IPS-18c (cell line): ENCODE data around the gene LRBA.

Experiments
- H3K4me3 ChIP-seq: 2 replicates; pipeline ENCODE4 v1.7.0; 2013; ENCODE audit warnings: low read depth, mild to moderate bottlenecking, low read length, moderate library complexity; ENCODE audit not compliant: insufficient read depth
- H3K9me3 ChIP-seq: one replicate; pipeline ENCODE4 v1.6.1; 2013; ENCODE audit warnings: mild to moderate bottlenecking, low read length, moderate library complexity; ENCODE audit not compliant: control insufficient read depth, insufficient read depth

Gene LRBA

GRCh38 chr4:150586162-150586810 lies 428.8 kb downstream of the LRBA start:
- H3K9me3 ChIP-seq: no peaks in the 10 kb centered on the region
- H3K4me3 ChIP-seq: no peak overlapping the region

DNA sequence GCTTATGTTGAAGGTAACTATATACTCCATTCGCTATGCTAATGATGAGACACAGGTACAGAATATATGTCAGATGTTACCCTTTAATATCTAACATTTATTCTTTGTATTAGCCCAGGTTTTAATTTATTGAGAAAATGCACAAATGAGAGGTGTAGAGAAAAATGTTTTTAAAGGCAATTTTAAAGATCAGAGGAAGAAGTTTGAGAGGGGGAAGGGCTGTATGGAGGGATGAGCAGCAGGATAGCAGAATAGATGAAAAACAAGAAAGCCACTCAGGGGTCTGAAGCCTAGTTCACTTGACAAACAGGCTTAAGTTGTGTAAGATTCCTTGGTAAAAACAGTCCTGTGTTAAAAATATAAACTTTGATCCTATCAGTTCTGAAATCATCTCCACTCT lies 429.5 kb downstream of the LRBA start:
- no peaks in the 10 kb centered on the region for H3K9me3 ChIP-seq
- no peak overlapping the region for H3K4me3 ChIP-seq

DNA sequence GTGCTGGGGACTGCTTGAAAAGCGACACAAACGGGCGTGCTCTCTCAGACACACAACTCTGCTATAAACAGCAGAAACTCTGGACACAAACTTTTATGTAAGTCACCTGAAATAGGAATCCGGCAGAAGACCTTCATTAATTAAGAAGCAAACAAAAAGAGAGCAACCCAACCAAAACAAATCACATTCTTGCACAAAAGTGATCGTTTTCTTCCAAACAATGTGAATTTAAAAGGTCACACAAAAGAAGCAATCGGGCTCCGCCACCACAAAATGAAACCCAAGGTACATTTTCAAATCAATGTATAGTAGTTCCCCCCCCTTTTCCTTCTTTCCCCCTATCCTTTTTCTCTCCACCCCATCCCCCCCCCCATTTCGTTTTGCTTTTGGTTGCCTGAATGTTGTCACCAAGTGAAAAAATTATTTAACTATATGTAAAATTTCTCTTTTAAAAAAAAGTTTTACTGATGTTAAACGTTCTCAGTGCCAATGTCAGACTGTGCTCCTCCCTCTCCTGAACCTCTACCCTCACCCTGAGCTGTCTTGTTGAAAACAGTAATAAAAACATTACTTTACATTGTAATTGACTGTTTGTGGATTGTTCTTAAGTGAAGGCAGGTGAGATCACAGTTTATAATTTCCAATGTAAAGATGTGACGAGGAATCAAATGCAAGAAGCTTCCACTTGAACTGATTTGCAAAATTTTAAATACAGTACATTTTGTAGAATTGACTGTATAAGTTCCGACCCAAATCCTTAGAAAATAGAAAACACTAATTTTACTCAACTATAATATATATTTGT lies 430.8 kb downstream of the LRBA start:
- peak overlapping the region; percentile 62; the same call in 1 of the 2 replicates for H3K4me3 ChIP-seq
- H3K9me3 ChIP-seq: no peaks in the 10 kb centered on the region

- H3K4me3 ChIP-seq: peak overlapping the region; percentile 62
Observed at GRCh38 chr4:150583287-150584110, 431.6 kb downstream of the LRBA start.

GRCh38 chr4:150582873-150583286 lies 432.2 kb downstream of the LRBA start:
- Histone ChIP-seq H3K9me3 (no peaks in the 10 kb centered on the region), H3K4me3 (peak overlapping the region; percentile 62)

More at GRCh38 chr4:150583287-150584110, 431.6 kb downstream of the LRBA start:
- no peaks in the 10 kb centered on the region for H3K9me3 ChIP-seq

DNA sequence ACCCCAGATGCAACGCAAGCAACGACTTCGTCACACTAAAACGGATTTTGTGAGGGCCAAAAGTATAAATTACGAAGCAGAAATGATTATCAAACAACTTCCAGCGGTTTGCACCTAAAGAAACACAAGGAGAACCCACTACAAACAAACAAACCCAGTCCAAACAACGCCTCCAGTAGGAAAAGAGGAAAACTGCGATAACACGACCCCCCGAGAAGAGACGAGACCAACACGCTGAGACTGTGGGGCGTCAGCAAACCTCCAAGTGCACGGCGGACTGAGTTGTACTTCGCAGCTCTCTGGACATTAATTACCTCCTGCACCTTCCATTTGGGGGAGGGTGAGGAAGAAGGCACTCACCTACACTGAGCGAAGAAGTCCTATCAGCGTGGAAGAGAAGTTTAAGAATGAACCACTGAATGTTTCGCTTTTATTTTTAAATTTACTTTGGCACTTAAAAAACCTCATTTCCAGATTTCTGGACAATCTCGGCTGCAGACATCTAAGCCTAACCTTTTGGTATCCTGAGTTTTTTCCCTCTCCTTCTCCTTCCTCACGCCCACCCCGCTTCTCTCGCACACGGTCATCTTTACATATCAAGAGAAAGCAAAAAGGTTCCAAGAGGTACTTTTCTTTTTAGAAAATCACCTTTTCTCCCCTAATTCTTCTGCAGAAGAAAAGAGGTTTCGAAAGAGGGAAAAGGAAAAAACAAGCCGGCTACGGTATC lies 432.8 kb downstream of the LRBA start, which contains the start of gene MAB21L2:
TSS of gene MAB21L2 (plus strand) at position 6 of the 727 bp plus-strand sequence. CDS start 879 bp downstream, outside the sequence.
- Histone ChIP-seq H3K9me3 (no peaks in the 10 kb centered on the region), H3K4me3 (peak within 1 kb of the TSS; percentile 62)

DNA sequence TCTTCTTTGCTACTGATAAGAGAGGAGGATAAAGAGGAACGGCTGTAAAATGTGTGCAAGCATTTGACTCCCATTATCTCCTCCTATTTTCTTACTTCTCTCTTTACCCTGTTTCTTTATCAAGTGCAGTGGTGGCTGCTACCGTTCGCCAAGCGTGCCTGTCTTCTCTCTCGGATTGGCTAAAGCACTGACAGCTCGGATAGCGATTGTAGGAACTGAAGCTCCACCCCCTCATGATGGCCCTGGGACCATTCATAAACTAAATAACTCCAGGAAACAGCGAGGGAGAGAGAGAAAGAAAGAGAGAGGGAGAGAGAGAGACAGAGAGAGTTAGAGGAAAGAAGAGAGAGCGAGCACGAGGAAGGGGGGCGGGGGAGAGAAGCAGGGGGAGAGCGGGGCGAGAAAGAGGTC lies 433.4 kb downstream of the LRBA start:
- Histone ChIP-seq H3K4me3 (peak overlapping the region; percentile 62; the same call in 1 of the 2 replicates), H3K9me3 (no peaks in the 10 kb centered on the region)

DNA sequence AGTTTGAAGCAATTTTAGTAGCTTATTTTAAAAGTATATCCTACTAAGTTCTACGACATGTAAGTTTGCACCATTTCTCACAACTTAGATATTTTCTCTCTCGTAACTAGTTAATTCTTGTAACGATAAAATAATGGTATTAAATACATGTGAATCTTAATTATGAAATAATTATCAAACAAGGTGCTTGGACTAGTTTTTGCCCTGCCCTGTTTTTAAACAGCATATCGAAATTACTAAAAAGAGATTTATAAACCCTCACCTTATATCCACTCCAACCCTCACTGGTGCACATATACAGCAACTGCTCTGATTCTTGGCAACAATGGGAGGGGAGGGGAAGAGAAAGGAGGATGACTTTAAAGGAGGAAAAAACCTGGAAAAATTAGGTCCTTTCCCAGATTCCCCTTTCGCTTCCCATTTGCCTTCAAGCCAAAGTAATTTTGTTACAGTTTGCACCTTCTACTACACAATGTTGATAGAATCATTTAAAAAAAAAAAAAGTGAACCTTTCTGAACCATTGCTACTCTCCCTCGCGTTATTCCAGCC lies 434.0 kb downstream of the LRBA start:
- Histone ChIP-seq H3K9me3 (no peaks in the 10 kb centered on the region), H3K4me3 (no peak overlapping the region)

DNA sequence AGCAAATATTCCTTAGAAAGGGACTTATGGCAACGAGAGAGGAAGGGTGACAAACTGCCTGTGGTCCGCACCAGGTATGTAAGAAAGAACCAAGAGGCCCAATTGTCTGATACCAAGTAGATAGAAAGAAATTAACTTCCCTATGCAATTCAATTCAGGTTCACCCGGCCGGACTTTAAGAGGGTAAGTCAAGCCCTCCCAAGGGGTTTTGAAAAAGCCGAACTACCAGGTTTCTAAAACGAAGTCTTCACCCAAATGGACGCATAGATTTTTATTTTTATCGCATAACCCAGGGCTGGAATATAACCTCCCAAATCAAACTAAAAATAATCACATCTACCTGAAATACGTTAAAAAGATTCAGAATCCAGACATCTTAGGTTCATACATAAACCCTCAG lies 434.8 kb downstream of the LRBA start:
- H3K4me3 ChIP-seq: peak overlapping the region; percentile 65
- no peaks in the 10 kb centered on the region for H3K9me3 ChIP-seq

DNA sequence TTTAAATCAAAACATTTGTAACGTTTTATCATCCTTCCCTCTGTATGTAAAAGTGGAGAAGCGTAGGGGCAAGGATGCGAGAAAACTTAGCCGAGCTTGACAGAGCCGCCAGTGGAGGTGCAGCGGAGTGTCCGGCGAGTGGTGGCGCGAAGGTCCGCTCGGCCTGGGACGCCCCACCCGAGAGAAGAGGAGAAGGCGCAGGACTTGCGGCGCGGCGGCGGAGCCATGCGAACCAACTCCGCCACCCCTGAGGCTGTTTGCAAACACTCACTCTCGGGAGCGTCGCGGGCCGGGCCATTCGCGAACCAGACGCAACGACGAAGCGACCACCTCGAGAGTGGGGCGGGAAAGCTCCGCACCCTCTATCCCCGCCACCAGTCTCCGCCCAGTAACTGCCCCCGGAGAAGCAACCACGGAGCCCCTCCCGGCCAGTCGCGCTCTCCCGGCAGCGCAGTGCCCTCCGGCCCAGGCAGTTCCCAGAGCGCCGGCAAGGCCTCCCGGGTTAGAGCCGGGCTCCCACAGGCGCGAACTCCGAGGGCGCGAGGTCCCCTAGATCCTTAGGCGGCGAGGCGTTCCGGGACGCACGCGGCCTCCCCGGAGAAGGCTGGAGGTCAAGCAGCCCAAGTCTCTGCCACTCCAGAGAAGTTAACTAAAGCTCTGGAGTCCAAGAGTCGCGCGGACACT lies 435.4 kb downstream of the LRBA start:
- H3K4me3 ChIP-seq: peak overlapping the region; percentile 65
- no peaks in the 10 kb centered on the region for H3K9me3 ChIP-seq

DNA sequence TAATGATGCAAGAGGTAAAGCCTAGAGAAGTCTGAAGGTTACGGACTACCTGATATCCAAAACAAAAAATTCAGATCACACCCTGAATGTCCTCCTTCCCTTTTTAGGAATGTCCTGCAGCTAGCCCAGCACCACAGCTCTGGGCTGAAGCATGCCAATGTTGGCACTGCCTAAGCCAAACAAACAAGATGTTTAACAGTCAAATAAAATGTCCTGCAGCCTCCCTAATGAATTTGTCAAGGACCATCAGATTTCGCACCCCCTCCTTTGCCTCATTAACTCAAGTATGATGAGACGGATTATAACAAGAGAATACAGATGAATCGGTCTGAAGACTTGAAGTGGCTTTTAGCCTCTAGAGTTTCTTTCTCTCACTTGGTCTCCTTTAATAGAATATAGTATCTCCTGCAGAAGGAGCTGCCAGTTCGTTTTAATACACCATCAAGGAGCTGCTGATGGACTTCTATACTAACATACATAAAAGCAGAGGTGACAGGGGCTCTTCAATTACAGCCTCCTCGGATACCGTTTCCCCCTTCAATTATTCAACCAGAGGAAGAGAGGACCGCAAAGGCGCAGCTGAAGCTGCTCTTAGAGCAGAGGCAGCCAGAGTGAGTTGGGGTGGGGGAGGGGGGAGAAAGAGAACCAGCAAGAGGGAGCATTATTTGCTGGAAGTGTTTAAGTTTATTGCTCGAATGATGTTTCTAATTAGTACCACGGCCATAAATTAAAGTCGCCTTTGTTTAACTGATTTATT lies 436.2 kb downstream of the LRBA start:
- H3K9me3 ChIP-seq: no peaks in the 10 kb centered on the region
- H3K4me3 ChIP-seq: peak overlapping the region; percentile 65

- Histone ChIP-seq H3K4me3 (no peak overlapping the region), H3K9me3 (no peaks in the 10 kb centered on the region)
Observed at GRCh38 chr4:150577796-150578195, 437.3 kb downstream of the LRBA start.

DNA sequence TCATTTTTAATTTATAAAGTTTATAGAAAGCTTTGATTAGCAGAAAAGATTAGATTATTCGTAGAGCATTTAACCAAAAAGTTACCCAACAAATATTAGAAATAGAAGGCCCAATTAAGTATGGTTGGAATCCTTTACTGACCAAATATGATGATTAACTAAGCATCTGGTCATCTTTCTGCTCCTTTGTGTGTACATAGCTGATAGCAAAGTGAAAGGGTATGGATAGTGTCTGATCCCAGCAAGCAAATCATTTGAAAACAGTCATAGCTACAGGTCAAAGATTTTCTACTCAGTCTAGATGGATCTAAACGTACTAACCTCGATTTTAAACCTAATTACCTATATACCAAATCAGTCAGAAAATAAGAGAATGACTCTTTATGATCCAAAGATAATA lies 440.4 kb downstream of the LRBA start:
- Histone ChIP-seq H3K9me3 (no peaks in the 10 kb centered on the region), H3K4me3 (no peak overlapping the region)

GRCh38 chr4:150573534-150573933 lies 441.6 kb downstream of the LRBA start:
- no peaks in the 10 kb centered on the region for H3K9me3 ChIP-seq
- no peak overlapping the region for H3K4me3 ChIP-seq

GRCh38 chr4:150572704-150573504 lies 442.2 kb downstream of the LRBA start:
- Histone ChIP-seq H3K9me3 (no peaks in the 10 kb centered on the region), H3K4me3 (no peak overlapping the region)
